Activated CD4-positive, alpha-beta T cell treated with anti-CD3 and anti-CD28 coated beads for 36 hours (primary cell): ENCODE measurements around the gene CALY. TPM values are rescaled to one million over a fixed set of nuclear protein-coding genes. Genes with fewer than 3 reads are reported as not detected.

Source experiments
- ATAC-seq: fragments of 200-7000 bp; cut with Tn5 transposase; one replicate; pipeline ENCODE4 v1.10.0; 2021; ENCODE audit warnings: mild to moderate bottlenecking, moderate library complexity
- CTCF ChIA-PET: fragments of 350-600 bp; sonication (Branson Sonifier 250); formaldehyde crosslinking; loops from one replicate; lab custom pipeline; 2021; ENCODE audit warnings: antibody characterized with exemption; lab: Charles Lee
- POLR2A ChIA-PET: fragments of 350-600 bp; sonication (Branson Sonifier 250); formaldehyde crosslinking; loops from one replicate; lab custom pipeline; 2021; ENCODE audit warnings: antibody characterized with exemption, inconsistent platforms; lab: Charles Lee
- DNase-seq: peaks from one replicate; pipeline ENCODE4 v3.0.0-alpha.2; 2020
- H3K27ac Mint-ChIP-seq: one replicate; pipeline ENCODE4 v1.8.0; 2021; ENCODE audit warnings: mixed read lengths
- H3K27me3 Mint-ChIP-seq: one replicate; pipeline ENCODE4 v1.8.0; 2021; ENCODE audit warnings: mixed read lengths
- H3K36me3 Mint-ChIP-seq: one replicate; pipeline ENCODE4 v1.8.0; 2021; ENCODE audit warnings: low read depth, mixed read lengths
- H3K4me1 Mint-ChIP-seq: one replicate; pipeline ENCODE4 v1.8.0; 2021; ENCODE audit warnings: mixed read lengths
- H3K4me3 Mint-ChIP-seq: one replicate; pipeline ENCODE4 v1.8.0; 2021; ENCODE audit warnings: mild to moderate bottlenecking, moderate library complexity, mixed read lengths
- H3K9me3 Mint-ChIP-seq: one replicate; pipeline ENCODE4 v1.8.0; 2021; ENCODE audit warnings: low read depth, mixed read lengths
- intact Hi-C, 2 experiments: fragments of 100-400 bp; cut with DNase I in 1 of 2; cut with micrococcal nuclease in 1 of 2; formaldehyde crosslinking; loops; one replicate each; pipeline versions ENCODE4 v1.14.2 to v1.15.1; 2022 to 2024; cut with DNase I, micrococcal nuclease
- total RNA-seq, 2 experiments: library from RNA; stranded (reverse); gene quantifications; one replicate each; pipeline ENCODE4 v1.2.3, GENCODE V29; 2021

CALY gene
- total RNA-seq, 2 experiments from 2014 or later, result not detected

GRCh38 chr10:133350283-133350949 is 13.7 kb upstream of the CALY start:
- ATAC-seq, result no peak
- no peak overlapping the region for H3K27ac Mint-ChIP-seq
- H3K4me1 Mint-ChIP-seq, result peaks cover 5% of the 10 kb centered on the region
- H3K27me3 Mint-ChIP-seq, result peaks cover 13% of the 10 kb centered on the region
- no peaks in the 10 kb centered on the region for H3K36me3 Mint-ChIP-seq
- H3K9me3 Mint-ChIP-seq, result no peaks in the 10 kb centered on the region
- no peak for DNase-seq
- ChIA-PET CTCF (no interaction called here), POLR2A (no interaction called here)
- H3K4me3 Mint-ChIP-seq, result no peak overlapping the region
- intact Hi-C loops, result no loop called here

- Mint-ChIP-seq H3K36me3 (no peaks in the 10 kb centered on the region), H3K4me3 (no peak overlapping the region)
- CTCF ChIA-PET, result no interaction called here
Observed at GRCh38 chr10:133349577-133350011, 12.9 kb upstream of the CALY start.

GRCh38 chr10:133349160-133349568 is 12.5 kb upstream of the CALY start:
- ChIA-PET POLR2A (no interaction called here), CTCF (no interaction called here)
- no peak overlapping the region for H3K27ac Mint-ChIP-seq
- no peak overlapping the region for H3K4me3 Mint-ChIP-seq
- DNase-seq (no peak), ATAC-seq (no peak)
- no peaks in the 10 kb centered on the region for H3K9me3 Mint-ChIP-seq
- H3K36me3 Mint-ChIP-seq, result no peaks in the 10 kb centered on the region
- H3K27me3 Mint-ChIP-seq, result peaks cover 18% of the 10 kb centered on the region
- intact Hi-C loops, result no loop called here
- peaks cover 5% of the 10 kb centered on the region for H3K4me1 Mint-ChIP-seq

More at GRCh38 chr10:133349577-133350011, 12.9 kb upstream of the CALY start:
- ATAC-seq (no peak), DNase-seq (no peak)
- Mint-ChIP-seq H3K9me3 (no peaks in the 10 kb centered on the region), H3K27ac (no peak overlapping the region), H3K4me1 (peaks cover 5% of the 10 kb centered on the region), H3K27me3 (peaks cover 14% of the 10 kb centered on the region)
- POLR2A ChIA-PET, result no interaction called here
- intact Hi-C loops, result no loop called here

GRCh38 chr10:133347710-133348517 is 11.2 kb upstream of the CALY start:
- Mint-ChIP-seq H3K27me3 (peaks cover 25% of the 10 kb centered on the region), H3K4me3 (no peak overlapping the region), H3K27ac (no peak overlapping the region), H3K36me3 (no peaks in the 10 kb centered on the region), H3K9me3 (no peaks in the 10 kb centered on the region), H3K4me1 (peaks cover 7% of the 10 kb centered on the region)
- POLR2A ChIA-PET, result no interaction called here
- intact Hi-C loops, result no loop called here
- no peak for DNase-seq
- ATAC-seq, result peak; percentile 14
- CTCF ChIA-PET, result interaction anchor here (0.6 to 2.3 kb wide), 2 partner anchors 18 to 615 kb away, joined by 3 to 9 read pairs; no protein-coding TSS in a partner anchor

GRCh38 chr10:133346413-133346812 is 9.7 kb upstream of the CALY start:
- Mint-ChIP-seq H3K4me1 (peaks cover 7% of the 10 kb centered on the region), H3K27me3 (peaks cover 26% of the 10 kb centered on the region), H3K9me3 (no peaks in the 10 kb centered on the region), H3K4me3 (no peak overlapping the region), H3K36me3 (no peaks in the 10 kb centered on the region), H3K27ac (no peak overlapping the region)
- DNase-seq, result no peak
- ChIA-PET POLR2A (no interaction called here), CTCF (no interaction called here)
- intact Hi-C loops, result no loop called here
- ATAC-seq, result no peak

GRCh38 chr10:133344236-133344635 is 7.5 kb upstream of the CALY start:
- Mint-ChIP-seq H3K4me3 (no peak overlapping the region), H3K9me3 (no peaks in the 10 kb centered on the region), H3K36me3 (no peaks in the 10 kb centered on the region), H3K27ac (no peak overlapping the region), H3K4me1 (peaks cover 6% of the 10 kb centered on the region), H3K27me3 (peaks cover 25% of the 10 kb centered on the region)
- DNase-seq (no peak), ATAC-seq (no peak)
- ChIA-PET CTCF (interaction anchor here (0.9 to 1.1 kb wide), 2 partner anchors 9 to 15 kb away, joined by 3 read pairs; no protein-coding TSS in a partner anchor), POLR2A (no interaction called here)
- intact Hi-C loops, result no loop called here

GRCh38 chr10:133343558-133343957 is 6.9 kb upstream of the CALY start:
- no peak overlapping the region for H3K27ac Mint-ChIP-seq
- no peaks in the 10 kb centered on the region for H3K9me3 Mint-ChIP-seq
- DNase-seq, result no peak
- no peak for ATAC-seq
- ChIA-PET POLR2A (no interaction called here), CTCF (interaction anchor here (0.6 to 0.9 kb wide), 2 partner anchors 14 to 817 kb away, joined by 3 to 4 read pairs; no protein-coding TSS in a partner anchor)
- H3K4me3 Mint-ChIP-seq, result no peak overlapping the region
- H3K4me1 Mint-ChIP-seq, result peaks cover 2% of the 10 kb centered on the region
- H3K36me3 Mint-ChIP-seq, result no peaks in the 10 kb centered on the region
- intact Hi-C loops, result no loop called here
- peaks cover 23% of the 10 kb centered on the region for H3K27me3 Mint-ChIP-seq

GRCh38 chr10:133342942-133343341 is 6.2 kb upstream of the CALY start:
- ChIA-PET POLR2A (no interaction called here), CTCF (interaction anchor here (0.5 to 0.6 kb wide), 2 partner anchors 177 to 817 kb away, joined by 3 to 4 read pairs; no protein-coding TSS in a partner anchor)
- intact Hi-C loops, result no loop called here
- H3K27me3 Mint-ChIP-seq, result peaks cover 23% of the 10 kb centered on the region
- no peaks in the 10 kb centered on the region for H3K9me3 Mint-ChIP-seq
- H3K36me3 Mint-ChIP-seq, result no peaks in the 10 kb centered on the region
- no peak overlapping the region for H3K4me3 Mint-ChIP-seq
- H3K4me1 Mint-ChIP-seq, result peaks cover 2% of the 10 kb centered on the region
- H3K27ac Mint-ChIP-seq, result no peak overlapping the region
- no peak for DNase-seq
- ATAC-seq, result no peak

- peaks cover 2% of the 10 kb centered on the region for H3K4me1 Mint-ChIP-seq
- no peaks in the 10 kb centered on the region for H3K36me3 Mint-ChIP-seq
- H3K9me3 Mint-ChIP-seq, result no peaks in the 10 kb centered on the region
- CTCF ChIA-PET, result interaction anchor here (1.1 kb wide), 1 partner anchor 12 kb away, joined by 4 read pairs; no protein-coding TSS in a partner anchor
- DNase-seq (no peak), ATAC-seq (no peak)
- intact Hi-C loops, result no loop called here
- POLR2A ChIA-PET, result no interaction called here
- no peak overlapping the region for H3K27ac Mint-ChIP-seq
- no peak overlapping the region for H3K4me3 Mint-ChIP-seq
- peaks cover 23% of the 10 kb centered on the region for H3K27me3 Mint-ChIP-seq
Observed at GRCh38 chr10:133341983-133342382, 5.3 kb upstream of the CALY start.

GRCh38 chr10:133339708-133340380 is 3.1 kb upstream of the CALY start:
- H3K4me1 Mint-ChIP-seq, result peaks cover 5% of the 10 kb centered on the region
- ChIA-PET POLR2A (no interaction called here), CTCF (interaction anchor here (1.4 kb wide), 1 partner anchor 11 kb away, joined by 4 read pairs; no protein-coding TSS in a partner anchor)
- no peaks in the 10 kb centered on the region for H3K9me3 Mint-ChIP-seq
- no peak for ATAC-seq
- H3K36me3 Mint-ChIP-seq, result no peaks in the 10 kb centered on the region
- peaks cover 13% of the 10 kb centered on the region for H3K27me3 Mint-ChIP-seq
- DNase-seq, result no peak
- intact Hi-C loops, result no loop called here
- H3K4me3 Mint-ChIP-seq, result no peak overlapping the region
- H3K27ac Mint-ChIP-seq, result no peak overlapping the region
